ENCODE measurements around the gene ANO4. TPM values are rescaled to one million over a fixed set of nuclear protein-coding genes. Genes with fewer than 3 reads are reported as not detected.

Gene ANO4
- total and polyA plus RNA-seq, 2 of the 8 experiments (the other 6 are each of a cell fraction or from before 2014, with no cell fraction given): 1.1 to 3.4 TPM

- Histone ChIP-seq H2AFZ (ENCODE audit: low read length) (no peak overlapping the region), H2BK20ac (ENCODE audit: low read length) (no peak overlapping the region), H3K4me1 (replicated peaks in 1 of 4; ENCODE audit: control insufficient read depth in 3 of 4, insufficient read depth in 4 of 4, low read length in 3 of 4) (no peaks in the 10 kb centered on the region), H2BK5ac (ENCODE audit: low read depth, low read length) (no peak overlapping the region), H3K23me2 (ENCODE audit: low read depth, low read length) (no peaks in the 10 kb centered on the region), H4K8ac (ENCODE audit: extremely low read depth, insufficient read depth, low read length) (no peak overlapping the region), H3K9me3 (ENCODE audit: insufficient read depth in 2 of 2, low read depth in 1 of 2, low read length in 1 of 2) (no peaks in the 10 kb centered on the region), H3K9ac (replicated peaks in 1 of 4; ENCODE audit: extremely low read depth in 1 of 4, low read depth in 3 of 4, low read length in 3 of 4) (no peak overlapping the region), H3K79me2 (ENCODE audit: control insufficient read depth in 1 of 2, insufficient read depth in 2 of 2, low read length in 2 of 2) (no peaks in the 10 kb centered on the region), H3K4me2 (ENCODE audit: insufficient read depth in 1 of 2, low read depth in 2 of 2, low read length in 2 of 2) (no peak overlapping the region), H3K14ac (ENCODE audit: insufficient read length) (no peak overlapping the region), H3K56ac (replicated peaks; ENCODE audit: insufficient read length, low read depth, low read length) (no peak overlapping the region), H2AK5ac (ENCODE audit: low read depth, low read length) (no peak overlapping the region), H4K91ac (replicated peaks; ENCODE audit: insufficient read length, low read length) (no peak overlapping the region), H3K23ac (ENCODE audit: insufficient read length) (no peak overlapping the region), H3K4me3 (ENCODE audit: extremely low read depth in 1 of 4, insufficient read depth in 2 of 4, low read depth in 3 of 4, low read length in 4 of 4) (no peak overlapping the region), H4K5ac (ENCODE audit: insufficient read length, low read depth, low read length) (no peak overlapping the region), H3K79me1 (ENCODE audit: low read depth, low read length) (no peaks in the 10 kb centered on the region), H3K36me3 (ENCODE audit: control insufficient read depth in 2 of 4, insufficient read depth in 4 of 4, low read length in 3 of 4) (no peaks in the 10 kb centered on the region), H3K18ac (ENCODE audit: extremely low read depth, low read length) (no peak overlapping the region), H4K20me1 (replicated peaks in 1 of 2; ENCODE audit: control insufficient read depth in 1 of 2, insufficient read depth in 2 of 2, low read length in 2 of 2) (no peaks in the 10 kb centered on the region), H3K27ac (ENCODE audit: low read depth, low read length) (no peak overlapping the region), H2BK120ac (replicated peaks; ENCODE audit: low read depth, low read length) (no peak overlapping the region), H2BK15ac (ENCODE audit: low read length) (no peak overlapping the region), H3K27me3 (replicated peaks in 1 of 4; ENCODE audit: control insufficient read depth in 3 of 4, extremely low read depth in 1 of 4, insufficient read depth in 3 of 4, low read length in 3 of 4) (no peaks in the 10 kb centered on the region), H3K4ac (replicated peaks; ENCODE audit: insufficient read length, low read depth, low read length) (no peak overlapping the region), H2BK12ac (ENCODE audit: low read depth, low read length) (no peak overlapping the region)
- ChIA-PET POLR2A (ENCODE audit: partially characterized antibody) (no interaction called here), CTCF (ENCODE audit: partially characterized antibody) (no interaction called here)
- DNase-seq (ENCODE audit: low read depth in 1 of 2, low spot score in 2 of 2): no peak
- FAIRE-seq: no peak
- WGBS, 2 experiments (ENCODE audit: extremely low coverage in 1 of 2, insufficient coverage in 1 of 2, insufficient read length in 1 of 2, insufficient replicate concordance in 2 of 2, low coverage in 1 of 2, low lambda C conversion rate in 2 of 2, missing lambda C conversion rate in 1 of 2): 93% methylated on average over 2 of the region's 2 CpGs; no CpG with 5 or more reads in 1 of the 2 experiments
- no peak for TF ChIP-seq POLR2A (IDR thresholded peaks at IDR 0.05; ENCODE audit: control extremely low read depth in 1 of 2, low read depth in 2 of 2, low read length in 2 of 2)
- TF ChIP-seq JUN (IDR thresholded peaks at IDR 0.05; ENCODE audit: low read depth, low read length): no peak
- no peak for TF ChIP-seq YY1 (IDR thresholded peaks at IDR 0.05; ENCODE audit: low read depth, low read length)
- no peak for TF ChIP-seq SIRT6 (IDR thresholded peaks at IDR 0.05; ENCODE audit: low read length)
- TF ChIP-seq TAF7 (optimal IDR thresholded peaks at IDR 0.05; ENCODE audit: borderline replicate concordance, low read depth, low read length): no peak
Measured at GRCh38 chr12:101038289-101038871, 243.8 kb downstream of the ANO4 start.
